Keratinocyte (primary cell): Measurements from ENCODE around the gene SPAG6.

ENCODE experiments used
- CTCF ChIP-seq, 3 experiments: IDR thresholded peaks in 1 of 3; conservative IDR thresholded peaks in 1 of 3; optimal IDR thresholded peaks in 1 of 3; 2 replicates in 2 of 3; 3 replicates in 1 of 3; pipeline versions ENCODE3 to v1.5.1; 2011; ENCODE audit warnings: low read length in 3 of 3, mild to moderate bottlenecking in 3 of 3, moderate library complexity in 2 of 3, control low read depth in 1 of 3, inconsistent platforms in 1 of 3; ENCODE audit not compliant: insufficient read depth in 2 of 3; ENCODE audit errors: extremely low read depth in 1 of 3
- EZH2 ChIP-seq: IDR thresholded peaks from one replicate; pipeline ENCODE4 v1.6.1; 2012; ENCODE audit warnings: inconsistent platforms, mild to moderate bottlenecking, low read length, moderate library complexity

GRCh38 chr10:22339761-22340328, 5.5 kb upstream of the SPAG6 start:
- TF ChIP-seq CTCF (optimal IDR thresholded peaks at IDR 0.05 in 1 of 3, IDR thresholded peaks at IDR 0.05 in 1 of 3, conservative IDR thresholded peaks at IDR 0.05 in 1 of 3; ENCODE audit: extremely low read depth in 1 of 3, insufficient read depth in 2 of 3, low read length in 3 of 3) (no peak), EZH2 (no peak)
